WI38 (cell line): ENCODE measurements around the gene GPR55.

Source experiments
- H3K4me3 ChIP-seq: 2 replicates; pipeline ENCODE4 v1.5.1; 2011; ENCODE audit warnings: low read depth, mild to moderate bottlenecking, control low read depth, low read length
- CTCF ChIP-seq: IDR thresholded peaks from 2 replicates; pipeline ENCODE4 v1.5.1; 2012; ENCODE audit warnings: low read depth, mild to moderate bottlenecking, control low read depth, low read length

Gene GPR55

DNA sequence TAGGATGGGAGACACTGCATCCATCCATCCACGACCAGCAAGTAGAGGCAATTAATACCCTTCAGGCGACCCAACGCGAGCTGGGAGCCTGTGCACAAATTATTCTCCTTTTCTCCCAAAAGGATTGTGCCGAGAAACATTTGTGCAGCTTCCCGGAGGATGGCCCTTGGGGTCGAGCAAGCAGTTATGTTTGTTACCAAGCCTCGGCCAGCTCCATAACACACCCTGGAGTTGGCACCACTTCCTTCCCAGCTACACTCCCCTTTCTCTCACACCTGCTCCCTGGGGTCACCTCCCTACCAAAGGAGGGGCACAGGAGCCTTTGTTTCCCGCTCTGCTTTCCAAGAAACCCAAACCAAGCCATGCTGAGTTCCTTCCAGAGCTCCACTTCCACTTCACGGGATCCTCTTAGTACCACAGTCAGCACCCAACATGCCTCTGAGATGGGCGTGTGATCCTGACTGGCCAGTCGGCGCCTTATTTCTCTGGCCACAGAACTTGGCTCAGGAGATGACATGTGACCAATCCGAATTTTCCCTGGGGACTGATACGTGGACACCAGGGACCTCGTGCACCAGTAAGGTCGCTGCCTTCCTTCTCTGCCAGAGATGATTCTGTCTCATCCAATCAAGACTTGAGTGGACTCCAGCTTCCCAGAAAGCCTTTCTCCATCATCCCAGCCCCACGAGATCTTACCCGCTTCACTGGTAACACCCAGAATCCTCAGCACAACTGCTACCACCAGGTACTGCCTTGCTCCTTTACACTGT is 28.5 kb downstream of the GPR55 start:
- TF ChIP-seq CTCF = no peak
- no peak overlapping the region for H3K4me3 ChIP-seq

GRCh38 chr2:230895536-230896345 is 29.3 kb downstream of the GPR55 start:
- no peak for TF ChIP-seq CTCF
- no peak overlapping the region for H3K4me3 ChIP-seq

- no peak for TF ChIP-seq CTCF
- H3K4me3 ChIP-seq = no peak overlapping the region
Measured at GRCh38 chr2:230893841-230894781, 30.9 kb downstream of the GPR55 start.

GRCh38 chr2:230893338-230893737 is 31.7 kb downstream of the GPR55 start:
- no peak overlapping the region for H3K4me3 ChIP-seq
- no peak for TF ChIP-seq CTCF

DNA sequence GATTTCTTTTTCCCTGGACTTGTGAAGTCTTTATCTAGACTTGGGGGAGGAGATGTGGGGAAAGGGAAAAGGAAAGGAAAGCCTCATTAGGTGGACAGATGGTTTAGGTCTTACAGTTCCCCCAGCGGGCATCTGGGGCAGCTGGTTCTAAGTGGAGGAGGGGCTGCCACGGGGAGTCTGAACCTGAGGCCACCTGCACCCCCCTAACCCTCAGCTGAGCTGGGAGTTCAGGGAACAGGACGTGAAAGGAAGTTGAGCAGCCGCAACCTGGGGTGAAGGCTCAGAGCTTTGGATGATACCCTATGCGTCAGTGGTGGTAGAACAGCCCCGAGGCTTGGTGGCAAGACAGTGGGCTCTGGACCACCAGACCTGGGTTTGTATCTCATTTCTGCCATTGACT is 33.5 kb downstream of the GPR55 start:
- no peak overlapping the region for H3K4me3 ChIP-seq
- TF ChIP-seq CTCF = no peak

DNA sequence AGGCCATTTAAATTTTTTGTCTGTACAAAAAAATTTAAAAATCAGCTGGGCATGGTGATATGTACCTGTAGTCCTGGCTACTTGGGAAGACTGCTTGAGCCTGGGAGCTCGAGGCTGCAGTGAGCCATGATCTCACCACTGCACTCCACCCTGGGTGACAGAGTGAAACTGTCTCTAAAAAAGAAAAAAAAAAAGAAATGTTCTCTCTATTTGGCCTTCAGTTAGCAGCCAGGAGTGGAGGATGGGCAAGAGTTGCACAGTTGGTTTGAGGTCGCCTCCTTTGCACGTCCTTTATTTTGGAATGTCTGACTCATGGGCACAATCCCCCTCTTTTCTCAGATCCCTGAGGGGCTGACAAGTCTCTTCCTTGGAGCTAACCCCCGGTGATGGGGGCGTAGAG is 34.0 kb downstream of the GPR55 start:
- TF ChIP-seq CTCF = no peak
- H3K4me3 ChIP-seq = no peak overlapping the region
